NCI-H2107 treated with DMSO at 0.1 percent for 48 hours (cell line): Measurements from ENCODE around the gene DGKH.
"Not testable (repeated sequence)": the region's sequence is repeated elsewhere in the genome, so short reads cannot be mapped to it uniquely, and the experiment has no call there.

Experiments used
- DNase-seq: peaks from one replicate; lab custom pipeline; 2025; ENCODE audit not compliant: unreplicated experiment; lab: John Stamatoyannopoulos, UW

Gene DGKH

GRCh38 chr13:42068886-42069285 is 20.4 kb downstream of the DGKH start:
- no peak for DNase-seq

- not testable (repeated sequence) for DNase-seq
These were observed 22.2 kb downstream of the DGKH start for GRCh38 chr13:42070599-42070998.

GRCh38 chr13:42071179-42071578 is 22.7 kb downstream of the DGKH start:
- DNase-seq = not testable (repeated sequence)

GRCh38 chr13:42071672-42072419 is 23.4 kb downstream of the DGKH start:
- no peak for DNase-seq

GRCh38 chr13:42073683-42074082 is 25.2 kb downstream of the DGKH start:
- no peak for DNase-seq

- no peak for DNase-seq
These were observed 27.1 kb downstream of the DGKH start for GRCh38 chr13:42075517-42075916.

- no peak for DNase-seq
These were observed 27.9 kb downstream of the DGKH start for GRCh38 chr13:42076309-42076713.

- no peak for DNase-seq
These were observed 29.8 kb downstream of the DGKH start for GRCh38 chr13:42078128-42078808.

GRCh38 chr13:42083138-42083770 is 34.8 kb downstream of the DGKH start:
- DNase-seq = no peak

GRCh38 chr13:42084722-42085121 is 36.3 kb downstream of the DGKH start:
- no peak for DNase-seq

GRCh38 chr13:42086582-42086981 is 38.1 kb downstream of the DGKH start:
- no peak for DNase-seq

- DNase-seq = no peak
These were observed 46.1 kb downstream of the DGKH start for GRCh38 chr13:42094516-42095040.

GRCh38 chr13:42096222-42096621 is 47.8 kb downstream of the DGKH start:
- not testable (repeated sequence) for DNase-seq

GRCh38 chr13:42099962-42100675 is 51.7 kb downstream of the DGKH start:
- no peak for DNase-seq

GRCh38 chr13:42100960-42101359 is 52.5 kb downstream of the DGKH start:
- no peak for DNase-seq

GRCh38 chr13:42101821-42102585 is 53.6 kb downstream of the DGKH start:
- DNase-seq = no peak

GRCh38 chr13:42102961-42103865 is 54.8 kb downstream of the DGKH start:
- peak; percentile 77 for DNase-seq

GRCh38 chr13:42106998-42107397 is 58.5 kb downstream of the DGKH start:
- no peak for DNase-seq

- no peak for DNase-seq
These were observed 59.0 kb downstream of the DGKH start for GRCh38 chr13:42107421-42107820.
